ENCODE results near the gene SPACA6. TPM values are rescaled to one million over a fixed set of nuclear protein-coding genes. Genes with fewer than 3 reads are reported as not detected.

SPACA6 gene
- total RNA-seq, 1 donor from 2014 or later = 27.2 TPM

DNA sequence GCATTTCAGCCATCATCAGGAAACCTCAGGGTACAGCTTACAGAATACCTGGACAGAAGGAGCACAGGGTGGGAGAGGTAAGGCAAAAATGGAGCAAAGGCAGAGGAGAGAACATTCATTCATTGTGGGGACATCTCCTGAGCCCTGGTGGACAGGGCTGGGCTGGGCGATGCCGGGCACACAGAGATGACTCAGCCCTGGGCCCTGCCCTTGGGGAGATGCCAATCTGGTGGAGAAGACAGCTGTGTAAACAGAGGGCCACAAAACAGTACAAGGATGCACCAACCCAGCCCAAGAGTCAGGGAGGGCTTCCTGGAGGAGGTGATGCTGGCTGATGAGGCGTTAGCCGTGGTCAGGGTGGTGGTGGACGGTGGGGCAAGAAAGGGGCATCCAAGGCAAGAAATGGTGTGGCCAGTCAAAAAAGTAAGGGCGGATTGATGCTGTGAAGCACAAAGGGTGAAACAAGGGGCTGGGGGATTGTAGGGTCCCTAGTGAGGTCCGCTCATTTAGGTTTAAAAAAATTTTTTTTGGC is 34.3 kb downstream of the SPACA6 start:
- TF ChIP-seq, protein P1, sequence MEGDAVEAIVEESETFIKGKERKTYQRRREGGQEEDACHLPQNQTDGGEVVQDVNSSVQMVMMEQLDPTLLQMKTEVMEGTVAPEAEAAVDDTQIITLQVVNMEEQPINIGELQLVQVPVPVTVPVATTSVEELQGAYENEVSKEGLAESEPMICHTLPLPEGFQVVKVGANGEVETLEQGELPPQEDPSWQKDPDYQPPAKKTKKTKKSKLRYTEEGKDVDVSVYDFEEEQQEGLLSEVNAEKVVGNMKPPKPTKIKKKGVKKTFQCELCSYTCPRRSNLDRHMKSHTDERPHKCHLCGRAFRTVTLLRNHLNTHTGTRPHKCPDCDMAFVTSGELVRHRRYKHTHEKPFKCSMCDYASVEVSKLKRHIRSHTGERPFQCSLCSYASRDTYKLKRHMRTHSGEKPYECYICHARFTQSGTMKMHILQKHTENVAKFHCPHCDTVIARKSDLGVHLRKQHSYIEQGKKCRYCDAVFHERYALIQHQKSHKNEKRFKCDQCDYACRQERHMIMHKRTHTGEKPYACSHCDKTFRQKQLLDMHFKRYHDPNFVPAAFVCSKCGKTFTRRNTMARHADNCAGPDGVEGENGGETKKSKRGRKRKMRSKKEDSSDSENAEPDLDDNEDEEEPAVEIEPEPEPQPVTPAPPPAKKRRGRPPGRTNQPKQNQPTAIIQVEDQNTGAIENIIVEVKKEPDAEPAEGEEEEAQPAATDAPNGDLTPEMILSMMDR (IDR thresholded peaks at IDR 0.05; ENCODE audit: partially characterized antibody, unreplicated experiment) = no peak
- Mint-ChIP-seq H3K4me3 (ENCODE audit: unreplicated experiment) (no peak overlapping the region), H3K9me3 (ENCODE audit: unreplicated experiment) (peaks cover 20% of the 10 kb centered on the region), H3K27me3 (ENCODE audit: unreplicated experiment) (peaks cover 6% of the 10 kb centered on the region), H3K4me1 (ENCODE audit: low read depth, unreplicated experiment) (peaks cover 13% of the 10 kb centered on the region), H3K27ac (ENCODE audit: unreplicated experiment) (peak overlapping the region; percentile 22), H3K36me3 (ENCODE audit: unreplicated experiment) (no peaks in the 10 kb centered on the region)
- DNase-seq = no peak

DNA sequence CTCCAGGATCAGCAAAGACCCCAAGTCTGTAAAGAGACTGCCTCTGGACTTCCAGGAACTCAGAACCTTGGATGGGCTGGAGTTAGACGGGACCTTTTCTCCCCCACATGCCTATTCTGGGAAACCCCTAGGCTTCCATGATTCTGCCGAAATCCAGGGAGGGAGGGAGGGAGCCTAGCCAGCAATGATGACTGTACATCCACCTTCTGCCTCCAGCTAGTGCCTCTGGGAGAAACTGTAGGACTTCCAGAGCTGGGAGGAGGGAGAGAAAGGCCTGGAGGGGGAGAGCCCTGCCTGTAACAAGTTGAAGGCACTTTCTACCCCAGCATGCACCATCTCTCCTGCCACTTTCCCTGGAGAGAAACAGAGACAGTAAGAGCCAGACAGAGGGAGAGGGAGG is 36.7 kb downstream of the SPACA6 start:
- no peak overlapping the region for H3K27ac Mint-ChIP-seq (ENCODE audit: unreplicated experiment)
- H3K36me3 Mint-ChIP-seq (ENCODE audit: unreplicated experiment) = no peaks in the 10 kb centered on the region
- H3K4me1 Mint-ChIP-seq (ENCODE audit: low read depth, unreplicated experiment) = peaks cover 3% of the 10 kb centered on the region
- DNase-seq = no peak
- H3K27me3 Mint-ChIP-seq (ENCODE audit: unreplicated experiment) = peaks cover 3% of the 10 kb centered on the region
- TF ChIP-seq, protein P1 (IDR thresholded peaks at IDR 0.05; ENCODE audit: partially characterized antibody, unreplicated experiment) = no peak
- peaks cover 5% of the 10 kb centered on the region for H3K9me3 Mint-ChIP-seq (ENCODE audit: unreplicated experiment)
- no peak overlapping the region for H3K4me3 Mint-ChIP-seq (ENCODE audit: unreplicated experiment)

DNA sequence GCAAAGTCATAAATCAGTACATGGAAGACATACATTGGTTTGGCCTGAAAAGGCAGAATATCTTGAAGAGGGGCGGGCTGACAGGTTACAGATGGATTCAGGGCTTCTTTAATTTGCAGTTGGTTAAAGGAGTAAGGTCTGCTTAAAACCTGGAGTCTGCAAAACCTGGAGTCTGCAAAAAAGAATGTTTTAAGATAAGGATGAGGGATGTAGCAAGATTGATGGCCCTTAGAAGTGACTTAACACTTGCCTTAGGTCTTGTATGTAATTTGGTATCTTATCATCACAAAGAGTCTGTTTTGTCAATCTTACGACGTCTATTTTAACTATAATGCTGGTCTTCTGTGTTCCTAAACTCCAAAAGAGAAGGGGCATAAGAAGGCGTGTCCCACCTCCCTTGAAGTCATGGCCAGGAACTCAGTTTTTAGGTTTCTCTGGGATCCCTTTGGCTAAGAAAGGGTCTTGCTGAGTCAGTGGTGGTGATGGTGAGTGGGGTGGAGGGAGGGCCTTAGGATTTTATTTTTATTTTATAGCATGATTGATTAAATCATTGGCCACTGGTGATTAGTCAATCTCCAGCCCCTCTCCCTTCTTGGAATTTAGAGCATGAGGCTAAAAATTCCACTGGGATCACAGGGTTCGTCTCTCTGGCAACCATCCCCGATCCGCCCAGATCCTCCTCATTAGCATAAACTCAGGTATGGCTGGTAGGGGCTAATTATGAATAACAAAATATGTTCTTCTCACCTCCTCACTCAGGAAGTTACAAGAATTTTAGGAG is 40.8 kb downstream of the SPACA6 start:
- no peaks in the 10 kb centered on the region for H3K36me3 Mint-ChIP-seq (ENCODE audit: unreplicated experiment)
- H3K4me1 Mint-ChIP-seq (ENCODE audit: low read depth, unreplicated experiment) = no peaks in the 10 kb centered on the region
- no peaks in the 10 kb centered on the region for H3K27me3 Mint-ChIP-seq (ENCODE audit: unreplicated experiment)
- H3K9me3 Mint-ChIP-seq (ENCODE audit: unreplicated experiment) = peaks cover 2% of the 10 kb centered on the region
- DNase-seq = no peak
- TF ChIP-seq, protein P1 (IDR thresholded peaks at IDR 0.05; ENCODE audit: partially characterized antibody, unreplicated experiment) = no peak
- H3K4me3 Mint-ChIP-seq (ENCODE audit: unreplicated experiment) = no peak overlapping the region
- H3K27ac Mint-ChIP-seq (ENCODE audit: unreplicated experiment) = no peak overlapping the region

DNA sequence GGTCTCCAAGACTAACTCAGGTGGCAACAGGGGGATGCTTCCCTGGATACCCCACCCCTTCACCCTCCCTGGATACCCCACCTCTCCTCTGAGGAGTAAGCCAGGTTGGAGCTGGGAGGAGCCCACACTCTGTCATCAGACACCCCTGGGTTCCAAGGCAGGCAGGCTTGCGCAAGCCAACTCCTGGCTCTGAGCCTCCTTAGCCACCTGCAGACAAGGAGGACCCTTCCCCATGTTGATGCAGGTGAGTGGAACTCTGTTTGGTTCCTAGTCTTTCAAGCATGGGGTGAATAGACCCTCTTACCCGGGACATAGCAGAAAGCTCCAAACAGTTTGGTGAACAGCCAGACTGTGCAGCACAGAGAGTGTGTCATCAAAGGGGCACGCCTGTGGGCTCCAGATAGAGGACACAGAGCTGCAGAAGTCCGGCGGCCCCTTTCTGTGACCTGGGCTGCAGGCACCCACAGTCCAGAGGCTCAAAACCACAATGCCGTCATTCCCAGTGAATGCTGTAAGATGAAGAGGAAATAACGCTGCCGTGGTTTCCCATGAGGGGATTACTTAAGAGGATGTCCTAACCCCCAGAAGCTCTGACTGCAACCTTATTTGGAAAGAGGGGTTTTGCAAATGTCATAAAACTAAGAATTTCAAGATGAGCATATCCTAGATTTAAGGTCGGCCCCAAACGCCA is 42.8 kb downstream of the SPACA6 start:
- Mint-ChIP-seq H3K27ac (ENCODE audit: unreplicated experiment) (no peak overlapping the region), H3K4me3 (ENCODE audit: unreplicated experiment) (no peak overlapping the region), H3K36me3 (ENCODE audit: unreplicated experiment) (no peaks in the 10 kb centered on the region), H3K4me1 (ENCODE audit: low read depth, unreplicated experiment) (no peaks in the 10 kb centered on the region), H3K27me3 (ENCODE audit: unreplicated experiment) (no peaks in the 10 kb centered on the region), H3K9me3 (ENCODE audit: unreplicated experiment) (no peaks in the 10 kb centered on the region)
- TF ChIP-seq, protein P1 (IDR thresholded peaks at IDR 0.05; ENCODE audit: partially characterized antibody, unreplicated experiment) = no peak
- DNase-seq = no peak

DNA sequence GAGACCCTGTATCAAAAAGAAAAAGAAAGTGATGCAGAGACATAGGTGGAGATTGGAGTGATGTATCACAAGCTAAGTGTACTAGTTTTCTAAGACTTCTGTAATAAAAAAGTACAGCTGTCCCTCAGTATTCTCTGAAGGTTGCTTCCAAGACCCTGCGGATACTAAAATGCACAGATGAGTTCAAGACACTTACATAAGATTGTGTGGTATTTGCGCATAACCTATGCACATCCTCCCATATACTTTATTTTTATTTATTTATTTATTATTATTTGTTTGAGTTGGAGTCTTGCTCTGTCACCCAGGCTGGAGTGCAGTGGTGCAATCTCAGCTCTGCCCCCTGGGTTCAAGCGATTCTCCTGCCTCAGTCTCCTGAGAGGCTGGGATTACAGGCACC is 44.3 kb downstream of the SPACA6 start:
- Mint-ChIP-seq H3K4me3 (ENCODE audit: unreplicated experiment) (no peak overlapping the region), H3K9me3 (ENCODE audit: unreplicated experiment) (no peaks in the 10 kb centered on the region), H3K36me3 (ENCODE audit: unreplicated experiment) (no peaks in the 10 kb centered on the region), H3K4me1 (ENCODE audit: low read depth, unreplicated experiment) (no peaks in the 10 kb centered on the region), H3K27ac (ENCODE audit: unreplicated experiment) (no peak overlapping the region), H3K27me3 (ENCODE audit: unreplicated experiment) (no peaks in the 10 kb centered on the region)
- no peak for DNase-seq
- TF ChIP-seq, protein P1 (IDR thresholded peaks at IDR 0.05; ENCODE audit: partially characterized antibody, unreplicated experiment) = no peak

Measured in glutamatergic neuron (in vitro differentiated cells).